ENCODE measurements around the gene FRS2. TPM values are rescaled to one million over a fixed set of nuclear protein-coding genes. Genes with fewer than 3 reads are reported as not detected.

The FRS2 gene
- total RNA-seq, 2 donors from 2014 or later = 4.9 to 14.3 TPM

DNA sequence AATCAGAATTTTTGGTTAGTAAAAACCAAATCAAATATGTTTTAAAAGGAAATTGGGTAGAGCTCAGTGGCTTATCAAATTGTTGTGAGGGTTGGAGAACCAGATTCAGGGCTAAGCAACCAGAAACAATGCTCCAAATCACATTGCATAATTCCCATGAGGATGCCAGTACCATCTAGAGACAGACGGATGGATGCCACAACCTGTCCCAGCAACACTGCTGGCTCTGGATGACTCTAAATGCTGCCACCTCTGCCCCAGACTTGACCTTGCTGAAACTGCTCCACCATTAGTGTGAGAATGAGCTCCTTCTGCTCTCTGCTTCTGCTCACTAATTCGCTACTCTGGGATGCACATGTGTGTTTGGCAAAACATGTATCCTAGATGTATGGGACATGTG, 43.9 kb downstream of the FRS2 start:
- Histone ChIP-seq H3K27ac (no peak overlapping the region), H3K27me3 (no peaks in the 10 kb centered on the region), H3K4me3 (no peak overlapping the region), H3K36me3 (replicated peaks in 1 of 2; ENCODE audit: insufficient read depth in 1 of 2, low read depth in 2 of 2) (no peaks in the 10 kb centered on the region), H3K4me1 (peaks cover 44% of the 10 kb centered on the region), H3K9me3 (no peaks in the 10 kb centered on the region)
- TF ChIP-seq, protein P1, sequence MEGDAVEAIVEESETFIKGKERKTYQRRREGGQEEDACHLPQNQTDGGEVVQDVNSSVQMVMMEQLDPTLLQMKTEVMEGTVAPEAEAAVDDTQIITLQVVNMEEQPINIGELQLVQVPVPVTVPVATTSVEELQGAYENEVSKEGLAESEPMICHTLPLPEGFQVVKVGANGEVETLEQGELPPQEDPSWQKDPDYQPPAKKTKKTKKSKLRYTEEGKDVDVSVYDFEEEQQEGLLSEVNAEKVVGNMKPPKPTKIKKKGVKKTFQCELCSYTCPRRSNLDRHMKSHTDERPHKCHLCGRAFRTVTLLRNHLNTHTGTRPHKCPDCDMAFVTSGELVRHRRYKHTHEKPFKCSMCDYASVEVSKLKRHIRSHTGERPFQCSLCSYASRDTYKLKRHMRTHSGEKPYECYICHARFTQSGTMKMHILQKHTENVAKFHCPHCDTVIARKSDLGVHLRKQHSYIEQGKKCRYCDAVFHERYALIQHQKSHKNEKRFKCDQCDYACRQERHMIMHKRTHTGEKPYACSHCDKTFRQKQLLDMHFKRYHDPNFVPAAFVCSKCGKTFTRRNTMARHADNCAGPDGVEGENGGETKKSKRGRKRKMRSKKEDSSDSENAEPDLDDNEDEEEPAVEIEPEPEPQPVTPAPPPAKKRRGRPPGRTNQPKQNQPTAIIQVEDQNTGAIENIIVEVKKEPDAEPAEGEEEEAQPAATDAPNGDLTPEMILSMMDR (IDR thresholded peaks at IDR 0.05) = no peak
- TF ChIP-seq POLR2A (IDR thresholded peaks at IDR 0.05) = no peak
- no peak for DNase-seq
- intact Hi-C loops (cut with DNase I) = no loop called here
- ATAC-seq = no peak
- WGBS, 2 donors = 82 to 91% methylated on average over 2 of the region's 2 CpGs

DNA sequence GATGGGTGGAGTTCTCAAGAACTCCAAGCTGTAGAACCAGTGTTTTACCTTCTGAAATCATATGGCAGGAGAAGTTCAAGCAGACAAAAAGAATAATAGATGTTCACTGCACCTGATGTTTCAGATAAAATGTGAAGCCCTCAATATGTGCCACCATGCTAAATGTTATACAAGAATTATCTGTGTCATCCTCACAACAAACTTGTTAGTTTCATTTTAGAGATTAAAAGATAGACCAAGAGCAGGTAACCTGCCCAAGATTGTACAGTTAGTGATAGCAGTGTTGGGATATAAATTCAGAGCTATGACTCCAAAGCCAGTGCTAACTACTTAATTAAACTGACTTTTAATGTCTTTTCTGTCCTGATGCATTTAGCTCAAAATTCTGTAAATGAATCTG, 44.7 kb downstream of the FRS2 start:
- ATAC-seq (no peak), DNase-seq (no peak)
- Histone ChIP-seq H3K9me3 (no peaks in the 10 kb centered on the region), H3K4me1 (peaks cover 37% of the 10 kb centered on the region), H3K27ac (no peak overlapping the region), H3K4me3 (no peak overlapping the region), H3K36me3 (replicated peaks in 1 of 2; ENCODE audit: insufficient read depth in 1 of 2, low read depth in 2 of 2) (no peaks in the 10 kb centered on the region), H3K27me3 (no peaks in the 10 kb centered on the region)
- intact Hi-C loops (cut with DNase I) = no loop called here
- TF ChIP-seq POLR2A (IDR thresholded peaks at IDR 0.05) = no peak
- TF ChIP-seq, protein P1 (IDR thresholded peaks at IDR 0.05) = no peak

DNA sequence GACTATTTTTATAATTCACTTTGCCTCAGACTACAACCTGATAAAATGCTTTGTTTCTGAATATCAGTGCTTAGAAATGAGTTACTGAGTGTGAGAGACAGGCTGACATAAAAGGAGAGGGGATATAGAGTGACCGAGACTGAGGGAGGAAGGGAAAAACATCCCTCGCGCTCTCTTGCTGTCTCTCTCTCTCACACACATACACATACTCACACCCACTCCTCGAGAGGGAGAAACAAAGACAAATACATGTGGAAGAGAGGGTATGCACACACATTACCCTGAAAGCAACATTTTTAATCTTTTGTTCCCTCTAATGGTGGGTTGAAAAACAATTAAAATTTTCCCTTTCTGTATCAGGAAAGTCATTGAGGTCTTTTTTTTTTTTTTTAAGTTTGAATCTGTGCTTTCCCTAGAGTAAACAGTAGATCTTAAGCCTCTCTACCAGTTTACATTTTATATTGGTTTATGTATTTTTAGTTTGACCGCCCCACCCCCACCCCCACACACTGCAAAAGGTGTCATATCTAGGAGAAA, 45.3 kb downstream of the FRS2 start:
- TF ChIP-seq POLR2A (IDR thresholded peaks at IDR 0.05) = no peak
- TF ChIP-seq, protein P1 (IDR thresholded peaks at IDR 0.05) = no peak
- ATAC-seq (no peak), DNase-seq (no peak)
- 52 to 55% methylated on average over 5 of the region's 5 CpGs for WGBS, 2 donors
- H3K4me3 ChIP-seq = no peak overlapping the region
- no peak overlapping the region for H3K27ac ChIP-seq
- H3K36me3 ChIP-seq (replicated peaks in 1 of 2; ENCODE audit: insufficient read depth in 1 of 2, low read depth in 2 of 2) = no peaks in the 10 kb centered on the region
- intact Hi-C loops (cut with DNase I) = no loop called here
- H3K27me3 ChIP-seq = no peaks in the 10 kb centered on the region
- H3K4me1 ChIP-seq = peaks cover 31% of the 10 kb centered on the region
- no peaks in the 10 kb centered on the region for H3K9me3 ChIP-seq

DNA sequence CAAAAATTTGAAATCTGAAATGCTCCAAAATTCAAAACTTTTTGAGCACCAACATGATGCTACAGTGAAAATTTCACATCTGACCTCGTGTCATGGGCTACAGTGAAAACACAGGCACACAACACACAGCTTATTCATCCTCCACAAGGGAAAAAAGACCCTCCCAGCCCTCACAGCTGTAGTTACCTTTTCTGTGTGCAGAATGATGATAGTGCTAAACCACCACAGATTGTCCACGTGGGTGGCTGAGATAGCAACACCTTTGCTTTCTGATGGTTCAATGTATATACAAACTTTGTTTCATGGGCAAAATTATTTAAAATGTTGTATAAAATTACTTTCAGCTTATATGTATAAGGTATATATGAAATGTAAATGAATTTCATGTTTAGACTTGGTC, 46.8 kb downstream of the FRS2 start:
- peaks cover 16% of the 10 kb centered on the region for H3K4me1 ChIP-seq
- H3K4me3 ChIP-seq = no peak overlapping the region
- H3K27ac ChIP-seq = no peak overlapping the region
- 80 to 90% methylated on average over 2 of the region's 2 CpGs for WGBS, 2 donors
- H3K27me3 ChIP-seq = no peaks in the 10 kb centered on the region
- intact Hi-C loops (cut with DNase I) = no loop called here
- ATAC-seq (no peak), DNase-seq (no peak)
- H3K36me3 ChIP-seq (replicated peaks in 1 of 2; ENCODE audit: insufficient read depth in 1 of 2, low read depth in 2 of 2) = no peaks in the 10 kb centered on the region
- TF ChIP-seq, protein P1 (IDR thresholded peaks at IDR 0.05) = no peak
- no peak for TF ChIP-seq POLR2A (IDR thresholded peaks at IDR 0.05)
- no peaks in the 10 kb centered on the region for H3K9me3 ChIP-seq

DNA sequence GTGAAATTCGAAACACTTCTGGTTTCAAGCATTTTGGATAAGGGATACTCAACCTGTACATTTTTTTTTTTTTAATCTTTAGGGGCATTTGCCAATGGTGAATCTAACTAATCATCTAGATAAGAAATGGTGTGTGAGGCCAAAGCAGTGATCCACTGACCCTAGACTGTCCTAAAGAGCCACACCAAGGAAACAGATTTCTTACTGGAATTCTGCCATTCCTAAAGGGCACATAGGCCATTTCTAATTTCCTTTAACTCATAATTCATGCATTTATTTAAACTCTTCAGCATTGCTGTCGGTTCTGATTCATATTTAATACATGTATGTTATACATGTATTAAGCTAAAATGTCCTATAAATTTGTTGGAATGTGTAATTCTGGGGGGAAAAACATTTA, 47.2 kb downstream of the FRS2 start:
- no peak for ATAC-seq
- H3K27ac ChIP-seq = no peak overlapping the region

More for the DNA sequence above, 47.2 kb downstream of the FRS2 start:
- Histone ChIP-seq H3K27me3 (no peaks in the 10 kb centered on the region), H3K4me3 (no peak overlapping the region), H3K36me3 (replicated peaks in 1 of 2; ENCODE audit: insufficient read depth in 1 of 2, low read depth in 2 of 2) (no peaks in the 10 kb centered on the region), H3K9me3 (no peaks in the 10 kb centered on the region), H3K4me1 (peaks cover 11% of the 10 kb centered on the region)
- 89 to 92% methylated on average over 2 of the region's 2 CpGs for WGBS, 2 donors
- intact Hi-C loops (cut with DNase I) = no loop called here
- no peak for DNase-seq
- TF ChIP-seq, protein P1 (IDR thresholded peaks at IDR 0.05) = no peak
- TF ChIP-seq POLR2A (IDR thresholded peaks at IDR 0.05) = no peak
